ENCODE data around the gene BNIP5. TPM values are rescaled to one million over a fixed set of nuclear protein-coding genes. Genes with fewer than 3 reads are reported as not detected.
"Not testable (repeated sequence)": the region's sequence is repeated elsewhere in the genome, so short reads cannot be mapped to it uniquely, and the experiment has no call there.

The BNIP5 gene
- total RNA-seq, 1 experiment from 2014 or later = not detected

GRCh38 chr6:36368921-36369865 lies 32.5 kb upstream of the BNIP5 start:
- DNase-seq (ENCODE audit: low spot score) = no peak
- in situ Hi-C loops (cut with HindIII; ENCODE audit: low sequenced_read_pairs) = no loop called here

GRCh38 chr6:36368421-36368820 lies 31.7 kb upstream of the BNIP5 start:
- in situ Hi-C loops (cut with HindIII; ENCODE audit: low sequenced_read_pairs) = no loop called here
- DNase-seq (ENCODE audit: low spot score) = no peak

- in situ Hi-C loops (cut with HindIII; ENCODE audit: low sequenced_read_pairs) = no loop called here
- DNase-seq (ENCODE audit: low spot score) = no peak
Measured at GRCh38 chr6:36367743-36368142, 31.1 kb upstream of the BNIP5 start.

- no peak for DNase-seq (ENCODE audit: low spot score)
- in situ Hi-C loops (cut with HindIII; ENCODE audit: low sequenced_read_pairs) = no loop called here
Measured at GRCh38 chr6:36364669-36365479, 28.2 kb upstream of the BNIP5 start.

DNA sequence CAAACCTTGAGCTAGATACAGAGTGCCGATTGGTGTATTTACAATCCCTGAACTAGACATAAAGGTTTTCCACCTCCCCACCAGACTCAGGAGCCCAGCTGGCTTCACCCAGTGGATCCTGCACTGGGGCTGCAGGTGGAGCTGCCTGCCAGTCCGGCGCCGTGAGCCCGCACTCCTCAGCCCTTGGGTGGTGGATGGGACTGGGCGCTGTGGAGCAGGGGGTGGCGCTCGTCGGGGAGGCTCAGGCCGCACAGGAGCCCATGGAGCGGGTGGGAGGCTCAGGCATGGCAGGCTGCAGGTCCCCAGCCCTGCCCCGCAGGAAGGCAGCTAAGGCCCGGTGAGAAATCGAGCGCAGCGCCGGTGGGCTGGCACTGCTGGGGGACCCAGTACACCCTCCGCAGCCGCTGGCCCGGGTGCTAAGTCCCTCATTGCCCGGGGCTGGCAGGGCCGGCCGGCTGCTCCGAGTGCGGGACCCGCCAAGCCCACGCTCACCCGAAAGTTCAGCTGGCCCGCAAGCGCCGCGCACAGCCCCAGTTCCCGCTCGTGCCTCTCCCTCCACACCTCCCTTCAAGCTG lies 27.5 kb upstream of the BNIP5 start:
- not testable (repeated sequence) for DNase-seq (ENCODE audit: low spot score)

GRCh38 chr6:36363371-36363752 lies 26.7 kb upstream of the BNIP5 start:
- in situ Hi-C loops (cut with HindIII; ENCODE audit: low sequenced_read_pairs); DNase-seq (ENCODE audit: low spot score): not testable (repeated sequence)

More for the DNA sequence above, 27.5 kb upstream of the BNIP5 start:
- in situ Hi-C loops (cut with HindIII; ENCODE audit: low sequenced_read_pairs) = not testable (repeated sequence)

DNA sequence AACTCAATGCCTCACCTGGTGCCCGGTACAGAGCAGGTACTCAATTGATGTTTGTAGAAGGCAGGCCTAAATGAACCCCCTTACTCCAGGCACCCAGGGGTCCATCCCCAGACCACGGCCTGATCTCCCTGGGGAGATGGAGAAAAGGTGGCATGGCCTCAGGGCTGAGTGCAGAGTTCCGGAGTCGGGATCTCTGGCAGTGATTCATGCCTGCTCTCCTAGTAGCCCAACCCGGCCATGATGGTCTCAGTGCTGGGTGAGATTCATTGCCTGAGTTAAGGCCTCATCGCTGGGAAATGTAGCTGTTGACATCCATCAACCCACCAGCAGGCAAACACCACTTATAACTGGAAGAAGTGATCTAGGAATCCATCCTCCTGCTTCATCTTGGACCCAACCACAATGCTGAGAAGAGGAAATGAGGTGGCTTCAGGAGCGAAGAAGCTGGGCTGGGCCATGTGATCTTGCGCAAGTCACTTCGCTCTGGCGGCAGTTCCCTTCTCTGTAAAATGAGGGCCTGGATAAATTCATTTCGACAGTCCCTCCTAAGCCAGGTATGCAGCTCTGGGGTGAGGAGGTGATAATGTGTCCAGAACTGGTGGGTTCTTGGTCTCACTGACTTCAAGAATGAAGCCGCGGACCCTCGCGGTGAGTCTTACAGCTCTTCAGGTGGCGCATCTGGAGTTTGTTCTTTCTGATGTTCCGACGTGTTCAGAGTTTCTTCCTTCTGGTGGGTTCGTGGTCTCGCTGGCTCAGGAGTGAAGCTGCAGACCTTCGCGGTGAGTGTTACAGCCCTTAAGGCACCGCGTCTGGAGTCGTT lies 26.1 kb upstream of the BNIP5 start:
- in situ Hi-C loops (cut with HindIII; ENCODE audit: low sequenced_read_pairs) = no loop called here
- DNase-seq (ENCODE audit: low spot score) = no peak

DNA sequence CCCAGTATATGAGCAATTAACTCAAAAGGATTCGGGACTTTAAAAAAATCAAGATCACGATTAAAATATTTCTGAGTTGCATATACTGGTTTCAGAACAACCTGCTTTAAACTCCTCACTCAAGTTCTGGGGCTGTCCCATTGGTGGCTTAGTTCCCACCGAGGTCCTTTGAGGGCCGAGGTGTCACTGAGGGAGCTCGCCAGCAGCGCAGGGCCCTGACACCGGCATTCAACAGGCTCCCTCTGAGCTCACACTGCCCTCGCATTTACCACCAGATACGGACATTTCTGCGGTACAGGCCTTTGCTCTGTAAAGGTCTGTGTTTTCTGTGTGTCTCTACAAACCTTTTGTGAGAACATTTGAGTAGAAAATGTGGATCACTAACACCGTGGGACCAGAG lies 24.4 kb upstream of the BNIP5 start:
- in situ Hi-C loops (cut with HindIII; ENCODE audit: low sequenced_read_pairs) = no loop called here
- DNase-seq (ENCODE audit: low spot score) = no peak

GRCh38 chr6:36360241-36361054 lies 23.8 kb upstream of the BNIP5 start:
- in situ Hi-C loops (cut with HindIII; ENCODE audit: low sequenced_read_pairs) = no loop called here
- peak; percentile 79 for DNase-seq (ENCODE audit: low spot score)

GRCh38 chr6:36358226-36358915 lies 21.7 kb upstream of the BNIP5 start:
- no peak for DNase-seq (ENCODE audit: low spot score)
- in situ Hi-C loops (cut with HindIII; ENCODE audit: low sequenced_read_pairs) = no loop called here

GRCh38 chr6:36357872-36358225 lies 21.2 kb upstream of the BNIP5 start:
- in situ Hi-C loops (cut with HindIII; ENCODE audit: low sequenced_read_pairs) = no loop called here

GRCh38 chr6:36355819-36356218 lies 19.1 kb upstream of the BNIP5 start:
- DNase-seq (ENCODE audit: low spot score) = no peak
- in situ Hi-C loops (cut with HindIII; ENCODE audit: low sequenced_read_pairs) = no loop called here

More at GRCh38 chr6:36357872-36358225, 21.2 kb upstream of the BNIP5 start:
- DNase-seq (ENCODE audit: low spot score) = no peak

- in situ Hi-C loops (cut with HindIII; ENCODE audit: low sequenced_read_pairs) = no loop called here
- DNase-seq (ENCODE audit: low spot score) = no peak
Measured at GRCh38 chr6:36353411-36353915, 16.8 kb upstream of the BNIP5 start.

DNA sequence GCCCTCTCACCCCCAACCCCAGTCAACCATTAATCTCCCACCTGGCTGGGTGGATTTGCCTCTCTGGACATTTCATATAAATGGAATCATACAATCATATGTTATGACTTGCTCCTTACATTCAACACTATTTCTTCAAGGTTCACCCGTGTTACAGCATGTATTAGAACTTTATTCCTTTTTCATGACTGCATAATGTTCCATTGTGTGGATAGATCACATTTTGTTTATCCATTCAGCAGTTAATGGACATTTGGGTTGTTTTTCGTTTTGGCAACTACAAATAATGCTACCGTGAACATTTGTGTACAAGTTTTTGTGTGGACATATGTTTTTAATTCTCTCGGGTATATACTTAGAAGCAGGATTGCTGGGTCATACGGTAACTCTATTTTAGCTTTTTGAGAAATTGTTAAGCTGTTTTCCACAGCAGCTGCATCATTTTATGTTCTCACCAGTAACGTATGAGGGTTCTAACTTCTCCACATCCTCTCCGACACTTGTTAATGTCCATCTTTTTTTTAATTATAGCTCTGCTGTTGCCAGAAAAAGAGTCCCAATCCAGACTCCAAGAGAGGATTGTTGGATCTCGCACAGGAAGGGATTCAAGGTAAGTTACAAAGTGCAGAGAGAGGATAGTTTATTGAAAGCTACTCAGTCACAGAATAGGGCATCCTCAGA lies 15.9 kb upstream of the BNIP5 start:
- no peak for DNase-seq (ENCODE audit: low spot score)
- in situ Hi-C loops (cut with HindIII; ENCODE audit: low sequenced_read_pairs) = no loop called here

DNA sequence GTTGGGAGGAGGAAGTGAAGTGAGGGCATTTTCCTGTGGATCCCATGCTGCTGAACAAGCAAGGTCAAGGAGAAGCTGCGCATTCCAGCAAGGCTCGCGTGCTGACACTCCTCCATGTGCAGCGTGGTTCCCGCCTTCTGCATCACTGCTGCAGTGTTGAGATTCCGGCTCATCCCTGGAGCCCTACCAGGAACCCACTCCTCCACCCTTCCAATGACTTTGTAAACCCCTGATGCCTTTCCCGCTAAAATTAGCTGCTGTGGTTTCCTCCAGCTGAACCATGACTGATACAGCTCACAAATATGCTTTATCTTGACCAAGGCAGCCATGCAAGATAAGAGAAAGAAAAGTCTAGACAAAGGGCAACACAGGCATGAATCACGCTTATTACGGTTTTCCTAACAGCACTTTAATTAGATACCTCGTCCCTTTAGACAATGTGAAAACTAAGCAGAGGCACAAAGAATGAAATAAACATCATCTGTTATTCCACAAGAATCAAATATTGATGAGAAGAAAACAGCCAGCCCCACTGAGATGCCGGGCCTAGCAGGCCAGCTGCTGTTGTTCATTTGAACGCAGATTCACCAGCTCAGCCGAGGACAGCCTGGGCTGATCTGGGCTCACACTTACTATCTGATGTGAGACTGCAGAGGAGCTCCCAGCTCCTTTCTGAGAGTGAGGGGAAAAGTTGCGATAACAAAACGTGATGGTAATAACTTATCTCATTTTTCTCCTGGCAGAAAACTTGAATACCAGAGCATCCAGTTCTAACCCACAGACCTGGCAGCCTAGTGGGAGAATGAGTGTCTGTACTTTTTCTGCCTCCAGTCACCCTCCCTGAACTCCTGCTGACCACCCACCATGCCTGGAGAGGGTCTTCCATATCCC lies 14.2 kb upstream of the BNIP5 start:
- in situ Hi-C loops (cut with HindIII; ENCODE audit: low sequenced_read_pairs) = no loop called here
- DNase-seq (ENCODE audit: low spot score) = no peak

DNA sequence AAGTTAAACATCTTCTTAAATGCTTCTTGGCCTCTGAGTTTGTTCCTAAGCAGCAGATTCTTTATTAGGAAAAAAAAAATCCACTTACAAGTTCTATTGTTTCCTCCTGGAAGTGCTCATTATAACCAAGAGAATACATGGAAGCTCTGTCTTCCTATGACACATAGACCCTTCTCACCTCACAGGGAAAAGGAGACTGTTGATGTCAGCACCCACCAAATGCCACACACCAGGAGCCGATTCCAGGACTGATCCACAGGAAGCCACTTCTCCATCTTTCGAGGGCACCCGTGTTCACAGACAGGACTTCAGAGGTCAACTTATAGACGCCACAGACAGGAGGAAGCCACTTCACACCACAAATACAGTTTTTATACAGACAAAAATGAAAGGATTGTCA lies 13.4 kb upstream of the BNIP5 start:
- no peak for DNase-seq (ENCODE audit: low spot score)
- in situ Hi-C loops (cut with HindIII; ENCODE audit: low sequenced_read_pairs) = no loop called here

Data from G401 (cell line).